Endodermal cell (in vitro differentiated cells): ENCODE data around the gene MTMR2. TPM values are rescaled to one million over a fixed set of nuclear protein-coding genes. Genes with fewer than 3 reads are reported as not detected.
A peak's percentile ranks its signal among the peaks of the same experiment; 100 is the strongest.

Source experiments
- DNase-seq: peaks from one replicate; pipeline ENCODE4 v3.0.0-alpha.2; 2017
- H3K27ac ChIP-seq: 2 replicates; pipeline ENCODE4 v1.5.1; 2013; ENCODE audit warnings: mild to moderate bottlenecking, low read depth, low read length, moderate library complexity
- H3K27me3 ChIP-seq: 2 replicates; pipeline ENCODE4 v1.6.1; 2013; ENCODE audit warnings: mild to moderate bottlenecking, low read length, moderate library complexity; ENCODE audit not compliant: insufficient read depth, control insufficient read depth, poor library complexity, severe bottlenecking
- H3K36me3 ChIP-seq: 2 replicates; pipeline ENCODE4 v1.7.0; 2013; ENCODE audit warnings: mild to moderate bottlenecking, low read length, moderate library complexity; ENCODE audit not compliant: control insufficient read depth, insufficient read depth
- H3K4me1 ChIP-seq: one replicate; pipeline ENCODE4 v1.7.0; 2013; ENCODE audit warnings: low read length; ENCODE audit not compliant: control insufficient read depth, insufficient read depth
- H3K4me3 ChIP-seq: 2 replicates; pipeline ENCODE4 v1.5.1; 2013; ENCODE audit warnings: mild to moderate bottlenecking, low read length, moderate library complexity
- H3K9ac ChIP-seq: 2 replicates; pipeline ENCODE4 v1.6.1; 2013; ENCODE audit warnings: mild to moderate bottlenecking, low read length, moderate library complexity; ENCODE audit not compliant: poor library complexity, severe bottlenecking; ENCODE audit errors: extremely low read depth
- H3K9me3 ChIP-seq: 2 replicates; pipeline ENCODE4 v1.6.1; 2013; ENCODE audit warnings: mild to moderate bottlenecking, low read length, moderate library complexity; ENCODE audit not compliant: control insufficient read depth
- H3K27ac Mint-ChIP-seq: 2 replicates; pipeline ENCODE4 v1.8.0; 2020; ENCODE audit warnings: mixed read lengths
- H3K27me3 Mint-ChIP-seq: 2 replicates; pipeline ENCODE4 v1.8.0; 2021; ENCODE audit warnings: mild to moderate bottlenecking, mixed read lengths; ENCODE audit not compliant: insufficient read depth
- H3K36me3 Mint-ChIP-seq: 2 replicates; pipeline ENCODE4 v1.8.0; 2020; ENCODE audit warnings: low read depth, mixed read lengths
- H3K4me1 Mint-ChIP-seq: 2 replicates; pipeline ENCODE4 v1.8.0; 2020; ENCODE audit warnings: mixed read lengths
- H3K4me3 Mint-ChIP-seq: 2 replicates; pipeline ENCODE4 v1.8.0; 2020; ENCODE audit warnings: mild to moderate bottlenecking, moderate library complexity, mixed read lengths
- H3K9me3 Mint-ChIP-seq: 2 replicates; pipeline ENCODE4 v1.8.0; 2020; ENCODE audit warnings: mild to moderate bottlenecking, mixed read lengths
- CTCF ChIP-seq: fragments of 200-600 bp; sonication (generic); conservative IDR thresholded peaks from 2 replicates; pipeline ENCODE4 v1.5.0; 2021; ENCODE audit warnings: antibody characterized with exemption, mild to moderate bottlenecking
- WGBS, 2 experiments: methylation state at CpG; one replicate each; pipeline versions ENCODE4 v1.1.5 to v1.1.7; 2013; ENCODE audit warnings: missing lambda C conversion rate in 2 of 2, mixed read lengths in 1 of 2; ENCODE audit not compliant: insufficient coverage in 1 of 2, insufficient read length in 1 of 2; 5-methylcytosine and 5-hydroxymethylcytosine counted together
- total RNA-seq, 2 donors: library from RNA; stranded (reverse); fragmentation: NEBNext Ultra II Directional in 1 of 2; extraction: Animal tissue kit (Norgen Biotek cat#: 25700) in 1 of 2; gene quantifications; 2 replicates in 1 of 2; 3 replicates in 1 of 2; pipeline ENCODE4 v1.2.1, GENCODE V29; 2021

Gene MTMR2
- total RNA-seq, 2 donors from 2014 or later, result 56.9 to 65.8 TPM

- Histone ChIP-seq H3K4me1 (no peaks in the 10 kb centered on the region), H3K27me3 (no peaks in the 10 kb centered on the region), H3K27ac (no peak overlapping the region), H3K9ac (no peak overlapping the region), H3K36me3 (peaks cover 13% of the 10 kb centered on the region), H3K4me3 (peak overlapping the region; percentile 97), H3K9me3 (no peaks in the 10 kb centered on the region)
- Mint-ChIP-seq H3K27me3 (no peaks in the 10 kb centered on the region), H3K9me3 (no peaks in the 10 kb centered on the region), H3K4me3 (peak overlapping the region; percentile 99), H3K4me1 (peaks cover 33% of the 10 kb centered on the region), H3K27ac (no peak overlapping the region), H3K36me3 (peaks cover 10% of the 10 kb centered on the region)
- TF ChIP-seq CTCF, result no peak
- WGBS, 2 experiments, result 90 to 97% methylated on average over 8 of the region's 8 CpGs
- DNase-seq, result no peak
Observed at GRCh38 chr11:95792200-95792599, 131.7 kb downstream of the MTMR2 start.

- TF ChIP-seq CTCF, result no peak
- no peak overlapping the region for H3K27ac ChIP-seq
Observed at GRCh38 chr11:95791709-95792033, 132.2 kb downstream of the MTMR2 start.

GRCh38 chr11:95790933-95791708 is 132.8 kb downstream of the MTMR2 start:
- H3K27ac Mint-ChIP-seq, result peak overlapping the region; percentile 100
- WGBS, 2 experiments, result 1 to 4% methylated on average over 16 to 29 of the region's 29 CpGs
- H3K4me3 Mint-ChIP-seq, result peak overlapping the region; percentile 99
- H3K9me3 ChIP-seq, result no peaks in the 10 kb centered on the region
- H3K9ac ChIP-seq, result peak overlapping the region; percentile 97
- H3K36me3 Mint-ChIP-seq, result peaks cover 19% of the 10 kb centered on the region
- H3K4me1 ChIP-seq, result no peaks in the 10 kb centered on the region
- no peak for TF ChIP-seq CTCF
- DNase-seq, result peak; percentile 88
- peaks cover 33% of the 10 kb centered on the region for H3K4me1 Mint-ChIP-seq
- H3K9me3 Mint-ChIP-seq, result no peaks in the 10 kb centered on the region
- H3K27me3 ChIP-seq, result no peaks in the 10 kb centered on the region
- peaks cover 22% of the 10 kb centered on the region for H3K36me3 ChIP-seq
- H3K27me3 Mint-ChIP-seq, result no peaks in the 10 kb centered on the region
- peak overlapping the region; percentile 97 for H3K4me3 ChIP-seq
- H3K27ac ChIP-seq, result peak overlapping the region; percentile 98

More at GRCh38 chr11:95791709-95792033, 132.2 kb downstream of the MTMR2 start:
- H3K9me3 ChIP-seq, result no peaks in the 10 kb centered on the region
- H3K9me3 Mint-ChIP-seq, result no peaks in the 10 kb centered on the region
- peak overlapping the region; percentile 97 for H3K9ac ChIP-seq
- H3K4me3 ChIP-seq, result peak overlapping the region; percentile 97
- 23 to 30% methylated on average over 8 of the region's 8 CpGs for WGBS, 2 experiments
- H3K4me3 Mint-ChIP-seq, result peak overlapping the region; percentile 99
- H3K27me3 Mint-ChIP-seq, result no peaks in the 10 kb centered on the region
- H3K4me1 ChIP-seq, result no peaks in the 10 kb centered on the region
- no peaks in the 10 kb centered on the region for H3K27me3 ChIP-seq
- H3K4me1 Mint-ChIP-seq, result peaks cover 33% of the 10 kb centered on the region
- peaks cover 17% of the 10 kb centered on the region for H3K36me3 ChIP-seq
- H3K36me3 Mint-ChIP-seq, result peaks cover 15% of the 10 kb centered on the region
- no peak for DNase-seq
- H3K27ac Mint-ChIP-seq, result peak overlapping the region; percentile 100
